HepG2 (cell line): ENCODE data around the gene RPS6KA3.

ENCODE experiments used
- CEBPZ ChIP-seq: IDR thresholded peaks from 2 replicates; pipeline ENCODE4 v1.6.1; 2012; ENCODE audit warnings: low read length, improper control_type of control experiment
- GTF2F1 ChIP-seq: fragments of 150-350 bp; IDR thresholded peaks from 2 replicates; pipeline ENCODE4 v1.6.1; 2014; ENCODE audit warnings: low read length
- PBX3 ChIP-seq: sonication (generic); formaldehyde crosslinking; IDR thresholded peaks from 2 replicates; pipeline ENCODE4 v1.8.1; 2023; ENCODE audit warnings: missing genetic modification reagents, inconsistent platforms, borderline replicate concordance
- REST ChIP-seq, 2 experiments: IDR thresholded peaks; 2 replicates each; pipeline ENCODE4 v1.6.1; 2011 to 2012; ENCODE audit warnings: low read length in 2 of 2, borderline replicate concordance in 1 of 2, low read depth in 1 of 2, mild to moderate bottlenecking in 1 of 2, moderate library complexity in 1 of 2
- RXRA ChIP-seq: sonication (generic); formaldehyde crosslinking; IDR thresholded peaks from 2 replicates; pipeline ENCODE4 v1.5.1; 2020; ENCODE audit warnings: missing genetic modification reagents
- STAT5B ChIP-seq: sonication (generic); formaldehyde crosslinking; IDR thresholded peaks from 2 replicates; pipeline ENCODE4 v1.4.0; 2020; ENCODE audit warnings: missing genetic modification reagents
- TBX2 ChIP-seq: sonication (generic); formaldehyde crosslinking; IDR thresholded peaks from 2 replicates; pipeline ENCODE4 v1.5.0; 2020; ENCODE audit warnings: missing genetic modification reagents, mild to moderate bottlenecking, borderline replicate concordance
- YY1 ChIP-seq: IDR thresholded peaks from 2 replicates; pipeline ENCODE4 v1.6.1; 2011; ENCODE audit warnings: low read length, low read depth, moderate library complexity, mild to moderate bottlenecking; ENCODE audit not compliant: insufficient read depth, insufficient replicate concordance
- ZBTB1 ChIP-seq: sonication (generic); formaldehyde crosslinking; IDR thresholded peaks from 2 replicates; pipeline ENCODE4 v1.4.0; 2020; ENCODE audit warnings: missing genetic modification reagents, borderline replicate concordance
- ZNF552 ChIP-seq: sonication (generic); formaldehyde crosslinking; IDR thresholded peaks from 2 replicates; pipeline ENCODE4 v1.9.0; 2022; ENCODE audit warnings: missing genetic modification reagents, mild to moderate bottlenecking, borderline replicate concordance
- ZNF672 ChIP-seq: sonication (generic); formaldehyde crosslinking; IDR thresholded peaks from 2 replicates; pipeline ENCODE4 v1.8.1; 2022; ENCODE audit warnings: missing genetic modification reagents

GRCh38 chrX:20231598-20231997, 35.1 kb downstream of the RPS6KA3 start:
- TF ChIP-seq ZBTB1 (CRISPR knock-in tag) (no peak), REST (IDR thresholded peaks at IDR 0.05; ENCODE audit: borderline replicate concordance in 1 of 2, low read depth in 1 of 2, low read length in 2 of 2) (no peak), ZNF672 (CRISPR knock-in tag) (no peak), YY1 (no peak), GTF2F1 (no peak), ZNF552 (CRISPR knock-in tag) (no peak), RXRA (no peak), STAT5B (CRISPR knock-in tag) (no peak), PBX3 (CRISPR knock-in tag) (no peak), CEBPZ (no peak), TBX2 (CRISPR knock-in tag) (no peak)
